ENCODE results near the gene FGF18.

The FGF18 gene

DNA sequence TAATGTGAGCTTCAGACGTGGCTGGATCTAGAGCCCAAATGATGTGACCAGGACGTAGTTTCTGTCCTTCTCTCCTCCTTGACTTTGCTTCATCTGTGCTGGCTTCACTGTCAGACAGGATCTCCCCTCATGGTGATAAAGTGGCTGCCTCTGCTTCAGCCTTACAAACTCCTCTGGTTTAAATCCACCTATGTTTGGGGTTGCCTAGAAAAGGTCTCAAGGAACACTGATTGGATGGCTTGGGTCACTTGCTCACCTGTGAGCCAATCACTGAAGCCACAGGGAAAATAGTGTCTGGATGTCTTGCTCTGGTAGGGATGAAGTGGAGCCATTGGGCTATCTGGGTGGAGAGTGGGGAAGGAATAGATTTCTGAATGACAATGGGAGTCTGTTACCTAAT lies 36.1 kb downstream of the FGF18 start:
- Mint-ChIP-seq H3K4me1 (ENCODE audit: low read depth) (peaks cover 6% of the 10 kb centered on the region), H3K9me3 (ENCODE audit: low read depth) (no peaks in the 10 kb centered on the region), H3K27ac (no peak overlapping the region), H3K36me3 (peaks cover 5% of the 10 kb centered on the region), H3K4me3 (no peak overlapping the region), H3K27me3 (peaks cover 11% of the 10 kb centered on the region)

DNA sequence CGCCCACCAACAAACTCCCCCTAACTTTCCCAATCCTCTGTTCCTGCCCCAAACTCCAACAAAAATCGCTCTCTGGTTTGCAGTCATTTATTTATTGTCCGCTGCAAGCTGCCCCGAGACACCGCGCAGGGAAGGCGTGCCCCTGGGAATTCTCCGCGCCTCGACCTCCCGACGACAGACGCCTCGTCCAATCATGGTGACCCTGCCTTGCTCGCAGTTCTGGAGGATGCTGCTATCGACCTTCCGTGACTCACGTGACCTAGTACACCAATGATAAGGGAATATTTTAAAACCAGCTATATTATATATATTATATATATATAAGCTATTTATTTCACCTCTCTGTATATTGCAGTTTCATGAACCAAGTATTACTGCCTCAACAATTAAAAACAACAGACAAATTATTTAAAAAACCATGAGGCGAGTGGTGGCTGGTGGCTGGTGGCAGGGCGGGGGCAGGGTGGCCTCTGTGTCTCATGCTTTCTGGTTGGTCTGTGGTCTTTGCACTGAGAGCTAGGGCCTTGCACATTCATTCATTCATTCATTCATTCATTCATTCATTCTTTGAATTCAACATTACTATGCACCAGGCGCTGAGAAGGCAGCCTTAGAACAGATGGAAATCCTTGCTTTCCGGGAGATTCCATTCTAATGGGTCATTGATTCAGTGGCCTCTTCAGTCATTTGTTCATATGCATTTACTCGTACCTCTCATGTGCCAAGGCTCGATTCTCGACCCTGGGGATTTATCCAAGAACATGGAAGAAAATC lies 37.9 kb downstream of the FGF18 start:
- no peak overlapping the region for H3K27ac Mint-ChIP-seq
- peaks cover 5% of the 10 kb centered on the region for H3K36me3 Mint-ChIP-seq
- peaks cover 8% of the 10 kb centered on the region for H3K27me3 Mint-ChIP-seq
- no peak overlapping the region for H3K4me3 Mint-ChIP-seq
- no peaks in the 10 kb centered on the region for H3K9me3 Mint-ChIP-seq (ENCODE audit: low read depth)
- no peaks in the 10 kb centered on the region for H3K4me1 Mint-ChIP-seq (ENCODE audit: low read depth)

DNA sequence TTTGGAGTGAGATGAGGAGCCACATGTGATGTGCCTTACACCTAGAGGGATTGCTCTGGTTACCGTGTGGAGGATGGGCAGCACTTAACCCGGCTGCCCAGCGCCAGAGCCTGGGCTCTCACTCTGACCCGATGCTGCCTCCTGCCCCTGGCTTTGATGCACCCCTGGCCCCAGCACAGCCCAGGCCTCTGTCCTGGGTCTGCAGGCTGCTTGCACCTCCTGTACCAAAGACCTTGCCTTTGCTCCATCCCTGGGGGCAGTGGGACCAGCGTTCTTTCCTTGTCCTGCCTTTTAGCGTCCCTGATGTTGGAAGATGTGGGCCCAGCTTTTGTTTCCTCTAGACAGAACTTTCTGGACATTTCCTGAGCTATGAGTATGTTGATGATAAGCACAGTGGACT lies 40.4 kb downstream of the FGF18 start:
- Mint-ChIP-seq H3K9me3 (ENCODE audit: low read depth) (no peaks in the 10 kb centered on the region), H3K36me3 (no peaks in the 10 kb centered on the region), H3K27me3 (no peaks in the 10 kb centered on the region), H3K27ac (no peak overlapping the region), H3K4me1 (ENCODE audit: low read depth) (no peaks in the 10 kb centered on the region), H3K4me3 (no peak overlapping the region)

DNA sequence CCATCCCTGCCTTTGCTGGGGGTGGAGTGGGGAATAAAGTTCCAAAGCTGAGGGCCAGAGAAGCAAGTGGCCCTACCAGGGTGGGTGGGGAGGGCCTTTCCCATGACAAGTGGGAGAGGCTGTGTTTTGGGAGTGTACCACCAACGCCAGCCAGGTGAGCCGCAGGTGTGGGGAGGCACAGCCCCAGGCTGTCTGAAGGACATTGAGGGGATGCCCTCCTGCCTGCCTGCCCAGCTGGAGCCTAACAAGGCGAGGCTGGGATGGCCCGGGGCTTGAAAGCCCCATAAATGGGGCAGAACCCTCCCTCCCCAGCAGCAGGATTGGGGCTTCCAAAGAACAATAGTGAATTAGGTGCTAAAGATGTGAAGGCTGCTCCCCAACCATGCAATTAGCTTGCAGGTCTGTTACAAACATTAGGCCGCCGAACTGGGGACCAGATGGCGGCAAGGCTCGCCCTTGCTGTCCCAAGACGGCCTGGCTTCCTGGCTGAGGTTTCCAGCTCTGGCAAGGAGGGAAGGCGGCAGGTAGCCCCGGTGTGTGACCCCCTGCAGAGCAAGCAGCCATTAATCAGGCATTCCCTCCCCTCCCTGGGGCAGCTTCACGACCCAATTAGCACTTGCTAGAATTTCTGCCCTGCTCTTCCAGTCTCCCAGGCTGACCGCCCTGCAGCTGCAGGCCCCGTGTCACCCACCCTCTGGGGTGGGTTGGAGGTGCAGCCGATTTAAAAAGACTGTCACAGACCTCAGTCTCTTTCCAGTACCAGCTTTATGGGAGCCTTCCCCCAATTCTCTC lies 42.9 kb downstream of the FGF18 start:
- Mint-ChIP-seq H3K27ac (no peak overlapping the region), H3K4me1 (ENCODE audit: low read depth) (no peaks in the 10 kb centered on the region), H3K27me3 (peaks cover 2% of the 10 kb centered on the region), H3K9me3 (ENCODE audit: low read depth) (no peaks in the 10 kb centered on the region), H3K4me3 (no peak overlapping the region), H3K36me3 (no peaks in the 10 kb centered on the region)

DNA sequence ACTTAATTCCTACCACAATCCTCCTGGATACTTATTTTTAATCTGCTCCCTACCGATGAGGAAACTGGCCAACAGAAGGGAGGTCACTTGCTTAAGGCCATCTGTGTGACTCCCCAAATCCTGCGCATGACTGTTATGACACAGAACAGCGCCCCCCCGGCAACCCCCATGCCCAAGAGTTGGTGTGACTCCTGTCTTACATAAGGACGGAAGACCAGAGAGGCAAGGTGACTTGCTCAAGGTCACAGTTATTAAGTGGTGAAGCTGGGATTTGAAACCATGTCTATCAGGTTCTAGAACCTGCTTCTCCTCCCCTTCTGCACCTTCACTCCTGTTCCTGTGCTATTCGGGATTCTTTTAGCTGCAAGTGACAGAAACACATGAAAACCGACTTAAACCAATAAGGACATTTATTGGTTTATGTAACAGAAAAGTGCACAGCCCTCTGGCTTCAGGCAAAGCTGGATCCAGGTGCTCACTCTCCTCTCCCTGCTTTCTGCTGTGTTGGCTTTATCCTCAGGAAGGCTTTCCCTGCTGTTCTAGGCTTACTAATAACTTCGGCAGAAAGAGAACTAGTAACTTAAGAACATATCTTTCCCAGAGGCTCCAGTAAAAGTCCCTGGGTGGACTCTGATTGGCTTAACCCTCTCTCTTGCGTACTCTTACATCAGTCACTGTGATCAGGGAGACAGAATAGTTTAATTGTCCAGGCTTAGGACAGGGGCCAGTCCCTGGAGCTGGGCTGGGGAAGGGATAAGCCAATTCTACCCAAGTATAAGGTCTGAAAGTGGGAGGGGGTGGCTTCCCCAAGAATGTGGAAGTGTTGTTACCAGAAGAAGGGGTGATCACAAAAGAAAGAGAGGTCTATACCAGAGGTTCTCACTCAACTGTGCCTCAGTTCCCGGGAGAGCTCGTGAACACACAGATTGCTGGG lies 43.7 kb downstream of the FGF18 start:
- no peak overlapping the region for H3K4me3 Mint-ChIP-seq
- no peaks in the 10 kb centered on the region for H3K9me3 Mint-ChIP-seq (ENCODE audit: low read depth)
- peaks cover 2% of the 10 kb centered on the region for H3K27me3 Mint-ChIP-seq
- H3K4me1 Mint-ChIP-seq (ENCODE audit: low read depth): no peaks in the 10 kb centered on the region
- no peaks in the 10 kb centered on the region for H3K36me3 Mint-ChIP-seq
- no peak overlapping the region for H3K27ac Mint-ChIP-seq

DNA sequence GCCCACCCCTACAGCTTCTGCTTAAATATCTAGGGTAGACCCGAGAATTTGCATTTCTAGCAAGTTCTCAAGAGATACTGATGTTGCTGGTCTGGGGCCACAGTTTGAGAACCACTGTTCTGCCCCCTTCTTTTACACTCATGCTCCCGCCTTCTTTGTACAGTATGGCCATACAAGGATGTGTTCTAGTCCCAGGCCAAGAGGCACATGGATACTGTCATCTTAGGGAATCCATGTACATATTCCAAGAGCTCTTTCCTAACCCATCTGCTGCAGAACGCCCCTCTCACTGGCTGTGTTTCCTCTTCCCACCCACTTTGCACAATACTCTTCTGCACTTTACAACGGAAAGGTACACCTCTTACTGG lies 44.4 kb downstream of the FGF18 start:
- Mint-ChIP-seq H3K27ac (no peak overlapping the region), H3K4me1 (ENCODE audit: low read depth) (no peaks in the 10 kb centered on the region)

DNA sequence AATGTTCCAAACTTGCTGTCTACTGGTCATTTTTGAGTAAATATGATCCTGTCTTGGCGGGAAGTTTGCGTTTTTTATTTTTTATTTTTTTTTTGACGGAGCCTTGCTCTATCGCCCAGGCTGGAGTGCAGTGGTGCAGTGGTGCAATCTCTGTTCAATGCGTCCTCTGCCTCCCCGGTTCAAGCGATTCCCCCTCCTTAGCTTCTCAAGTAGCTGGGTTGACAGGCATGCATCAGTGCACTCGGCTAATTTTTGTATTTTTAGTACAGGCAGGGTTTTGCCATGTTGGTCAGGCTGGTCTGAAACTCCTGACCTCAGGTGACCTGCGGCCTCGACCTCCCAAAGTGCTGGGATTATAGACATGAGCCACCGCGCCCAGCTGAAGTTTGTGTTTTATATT lies 45.4 kb downstream of the FGF18 start:
- H3K27me3 Mint-ChIP-seq: peaks cover 2% of the 10 kb centered on the region

More for the DNA sequence above, 44.4 kb downstream of the FGF18 start:
- Mint-ChIP-seq H3K4me3 (no peak overlapping the region), H3K36me3 (no peaks in the 10 kb centered on the region), H3K27me3 (peaks cover 2% of the 10 kb centered on the region), H3K9me3 (ENCODE audit: low read depth) (no peaks in the 10 kb centered on the region)

DNA sequence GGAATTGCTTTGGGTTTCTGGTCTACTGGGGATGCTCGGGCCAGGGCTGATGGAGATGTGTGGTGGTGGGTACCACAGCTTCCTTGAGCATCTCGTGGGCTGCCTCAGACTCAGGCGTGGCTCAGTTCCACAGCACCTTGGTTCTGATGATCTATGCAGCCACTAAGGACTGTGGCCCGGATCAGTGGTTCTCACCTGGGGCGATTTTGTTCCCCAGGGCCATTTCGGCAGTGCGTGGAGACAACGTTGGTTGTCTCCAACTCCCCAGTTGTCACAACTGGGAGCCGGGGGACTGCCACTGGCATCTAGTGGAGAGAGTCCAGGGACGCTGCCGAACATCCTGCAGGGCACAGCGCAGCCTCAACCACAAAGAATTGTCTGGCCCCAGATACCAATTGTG lies 47.7 kb downstream of the FGF18 start:
- Mint-ChIP-seq H3K4me1 (ENCODE audit: low read depth) (no peaks in the 10 kb centered on the region), H3K27ac (no peak overlapping the region), H3K9me3 (ENCODE audit: low read depth) (no peaks in the 10 kb centered on the region), H3K36me3 (no peaks in the 10 kb centered on the region), H3K27me3 (peaks cover 2% of the 10 kb centered on the region), H3K4me3 (no peak overlapping the region)

More for the DNA sequence above, 45.4 kb downstream of the FGF18 start:
- no peaks in the 10 kb centered on the region for H3K9me3 Mint-ChIP-seq (ENCODE audit: low read depth)
- H3K4me1 Mint-ChIP-seq (ENCODE audit: low read depth): no peaks in the 10 kb centered on the region
- no peak overlapping the region for H3K27ac Mint-ChIP-seq
- H3K36me3 Mint-ChIP-seq: no peaks in the 10 kb centered on the region
- no peak overlapping the region for H3K4me3 Mint-ChIP-seq

DNA sequence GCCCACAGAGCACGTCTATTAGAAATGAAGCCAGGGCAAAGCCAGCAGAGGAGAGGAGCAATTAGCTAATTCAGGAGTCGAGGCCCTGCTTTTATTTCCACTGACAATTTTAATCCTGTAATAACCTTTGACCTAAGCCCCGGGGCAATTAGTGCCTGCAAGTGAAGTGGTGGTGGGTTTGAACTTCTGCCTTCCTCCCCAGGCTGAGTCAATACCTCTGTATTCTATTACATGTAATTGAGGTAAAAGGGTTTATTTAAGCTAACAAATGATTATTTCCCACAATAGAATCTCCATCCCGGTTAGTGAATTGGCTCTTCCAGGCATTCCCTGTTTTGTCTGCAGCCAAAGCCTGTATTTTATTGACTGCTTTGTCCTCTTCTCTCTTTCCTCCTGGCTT lies 49.9 kb downstream of the FGF18 start:
- Mint-ChIP-seq H3K4me3 (no peak overlapping the region), H3K36me3 (no peaks in the 10 kb centered on the region), H3K27ac (no peak overlapping the region), H3K4me1 (ENCODE audit: low read depth) (no peaks in the 10 kb centered on the region), H3K27me3 (peaks cover 2% of the 10 kb centered on the region), H3K9me3 (ENCODE audit: low read depth) (no peaks in the 10 kb centered on the region)

DNA sequence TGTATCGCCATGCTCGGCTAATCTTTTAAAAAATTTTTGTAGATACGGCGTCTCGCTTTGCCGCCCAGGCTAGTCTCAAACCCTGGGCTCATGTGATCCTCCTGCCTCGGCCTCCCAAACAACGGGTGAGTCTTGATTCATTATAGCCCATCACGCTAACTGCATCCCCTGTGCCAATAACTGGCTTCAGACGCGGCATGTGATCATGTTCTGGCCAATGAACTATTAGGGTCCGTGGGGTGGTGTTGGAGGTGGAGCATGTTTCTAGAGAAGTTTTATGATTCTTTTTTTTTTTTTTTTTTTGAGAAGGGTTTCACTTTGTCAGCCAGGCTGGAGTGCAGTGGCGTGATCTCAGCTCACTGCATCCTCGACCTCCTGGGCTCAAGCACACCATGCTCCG lies 51.0 kb downstream of the FGF18 start:
- no peak overlapping the region for H3K27ac Mint-ChIP-seq
- no peak overlapping the region for H3K4me3 Mint-ChIP-seq
- no peaks in the 10 kb centered on the region for H3K4me1 Mint-ChIP-seq (ENCODE audit: low read depth)
- H3K27me3 Mint-ChIP-seq: peaks cover 2% of the 10 kb centered on the region
- H3K36me3 Mint-ChIP-seq: no peaks in the 10 kb centered on the region
- no peaks in the 10 kb centered on the region for H3K9me3 Mint-ChIP-seq (ENCODE audit: low read depth)

DNA sequence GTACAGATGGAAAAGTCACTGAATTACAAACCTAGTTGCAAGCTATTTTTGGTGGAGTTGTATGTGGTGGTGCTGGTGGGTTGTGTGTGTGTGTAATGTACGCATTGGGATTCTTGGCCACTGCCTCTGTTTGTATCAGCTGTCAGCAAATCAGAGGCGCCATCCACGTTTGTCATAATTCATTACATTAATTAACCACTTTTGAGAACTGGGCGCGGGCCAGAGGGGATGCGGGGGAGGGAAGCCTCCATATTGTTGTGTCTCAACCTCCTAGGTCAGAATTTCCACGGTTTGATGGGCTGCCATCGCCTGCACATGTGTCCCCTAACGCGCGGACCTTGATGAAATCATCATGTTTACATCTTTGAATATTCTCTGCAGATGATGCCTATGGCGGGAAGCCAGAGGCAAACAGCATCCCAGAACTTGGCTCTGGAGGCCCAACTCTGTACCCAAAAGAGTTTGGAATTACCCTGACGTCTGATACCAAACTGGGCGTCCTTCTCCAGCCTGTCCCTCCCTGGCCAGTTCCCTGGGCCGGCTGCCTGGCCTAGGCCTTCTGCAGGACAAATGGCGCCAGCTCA lies 54.9 kb downstream of the FGF18 start:
- no peak overlapping the region for H3K4me3 Mint-ChIP-seq
- no peaks in the 10 kb centered on the region for H3K36me3 Mint-ChIP-seq

DNA sequence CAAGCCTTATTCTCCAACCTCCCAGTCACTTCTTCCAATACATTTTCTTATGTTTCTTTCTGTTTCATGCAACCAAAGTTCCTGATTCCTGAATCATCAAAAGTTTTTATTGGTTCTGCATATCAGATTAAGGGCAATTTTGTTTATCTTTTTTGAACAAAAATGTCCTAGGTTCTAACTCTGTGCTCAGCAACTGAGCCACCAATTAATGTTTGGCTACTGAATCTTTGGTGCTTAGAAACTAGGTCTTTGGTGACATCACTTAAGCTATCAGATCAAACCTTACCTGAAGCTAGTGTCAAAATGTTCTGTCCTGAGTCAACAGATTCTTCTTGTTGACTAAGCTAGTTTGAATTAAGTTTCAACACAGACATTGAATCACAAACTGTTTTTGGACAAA lies 56.1 kb downstream of the FGF18 start:
- Mint-ChIP-seq H3K27me3 (no peaks in the 10 kb centered on the region), H3K4me1 (ENCODE audit: low read depth) (peaks cover 4% of the 10 kb centered on the region), H3K36me3 (no peaks in the 10 kb centered on the region), H3K27ac (no peak overlapping the region), H3K9me3 (ENCODE audit: low read depth) (no peaks in the 10 kb centered on the region), H3K4me3 (no peak overlapping the region)

More for the DNA sequence above, 54.9 kb downstream of the FGF18 start:
- H3K4me1 Mint-ChIP-seq (ENCODE audit: low read depth): no peaks in the 10 kb centered on the region
- no peaks in the 10 kb centered on the region for H3K27me3 Mint-ChIP-seq
- H3K9me3 Mint-ChIP-seq (ENCODE audit: low read depth): no peaks in the 10 kb centered on the region
- no peak overlapping the region for H3K27ac Mint-ChIP-seq

DNA sequence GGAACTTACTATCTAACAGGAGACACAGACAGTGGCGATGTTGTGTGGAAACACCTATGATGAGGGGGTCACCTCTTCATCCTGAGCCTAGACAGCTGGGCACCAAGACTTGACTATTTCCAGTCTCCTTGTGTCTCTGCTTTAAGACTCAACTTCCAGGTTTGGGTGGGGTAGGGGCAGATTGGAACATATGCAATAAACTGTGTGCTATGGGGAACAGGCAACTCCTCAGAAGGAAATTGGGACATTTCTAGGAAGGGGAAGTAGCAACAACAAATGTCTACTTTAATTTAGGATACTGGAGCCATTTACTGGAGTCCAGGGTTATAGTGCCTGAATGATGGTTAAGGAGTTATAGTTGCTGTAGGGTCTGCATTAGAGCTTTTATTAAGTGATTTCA lies 57.3 kb downstream of the FGF18 start:
- Mint-ChIP-seq H3K27me3 (no peaks in the 10 kb centered on the region), H3K4me1 (ENCODE audit: low read depth) (peaks cover 4% of the 10 kb centered on the region), H3K27ac (no peak overlapping the region), H3K36me3 (no peaks in the 10 kb centered on the region), H3K9me3 (ENCODE audit: low read depth) (no peaks in the 10 kb centered on the region), H3K4me3 (no peak overlapping the region)

DNA sequence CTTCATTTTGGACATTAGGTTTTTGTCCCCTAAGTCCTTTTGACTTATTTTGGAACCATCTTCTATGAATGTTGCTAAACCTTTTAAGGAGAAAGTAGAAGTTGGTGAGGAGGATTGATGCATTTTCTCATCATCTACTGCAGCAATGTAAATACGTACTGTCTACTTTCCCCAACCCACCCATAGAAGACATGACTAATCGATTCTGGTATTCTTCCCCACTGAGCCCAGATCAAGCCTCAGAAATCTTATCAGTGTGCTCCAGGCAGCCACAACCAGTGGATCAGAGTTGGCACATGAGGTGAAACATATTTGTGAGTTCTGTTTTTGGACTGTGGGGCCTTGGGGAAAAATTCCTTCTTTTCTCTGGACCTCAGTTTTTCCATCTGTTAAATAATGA lies 57.7 kb downstream of the FGF18 start:
- Mint-ChIP-seq H3K9me3 (ENCODE audit: low read depth) (no peaks in the 10 kb centered on the region), H3K4me3 (no peak overlapping the region), H3K27ac (no peak overlapping the region), H3K27me3 (no peaks in the 10 kb centered on the region), H3K4me1 (ENCODE audit: low read depth) (peaks cover 4% of the 10 kb centered on the region), H3K36me3 (no peaks in the 10 kb centered on the region)

All from activated naive CD8-positive, alpha-beta T cell (primary cell).